Natural killer cell treated with Interleukin-12 subunit alpha and Interleukin-12 subunit beta and Interleukin-15 and Interleukin-18, amount 100 ng/mL, for 72 hours (primary cell): ENCODE data around the gene VAV1. TPM values are rescaled to one million over a fixed set of nuclear protein-coding genes. Genes with fewer than 3 reads are reported as not detected.
A peak's percentile ranks its signal among the peaks of the same experiment; 100 is the strongest.

ENCODE experiments used
- ATAC-seq, 2 donors: fragments of 150-1000 bp; cut with Tn5 transposase in 1 of 2; sonication (Bioruptor Pico), chemical (Tn5 transposase) in 1 of 2; 2 replicates each; pipeline ENCODE4 v1.10.0; 2021
- DNase-seq: peaks from one replicate; pipeline ENCODE4 v3.0.0; 2022; ENCODE audit warnings: low spot score
- H3K27ac Mint-ChIP-seq, 2 donors: 1 replicate in 1 of 2; 2 replicates in 1 of 2; pipeline ENCODE4 v1.8.0; 2022; ENCODE audit warnings: mixed read lengths in 2 of 2, mild to moderate bottlenecking in 1 of 2, moderate library complexity in 1 of 2
- H3K27me3 Mint-ChIP-seq, 2 donors: 1 replicate in 1 of 2; 2 replicates in 1 of 2; pipeline ENCODE4 v1.8.0; 2022; ENCODE audit warnings: mixed read lengths in 2 of 2
- H3K36me3 Mint-ChIP-seq: one replicate; pipeline ENCODE4 v1.8.0; 2022; ENCODE audit warnings: mixed read lengths
- H3K4me1 Mint-ChIP-seq, 2 donors: 1 replicate in 1 of 2; 2 replicates in 1 of 2; pipeline ENCODE4 v1.8.0; 2022; ENCODE audit warnings: low read depth in 2 of 2, mixed read lengths in 2 of 2, mild to moderate bottlenecking in 1 of 2
- H3K4me3 Mint-ChIP-seq: one replicate; pipeline ENCODE4 v1.8.0; 2022; ENCODE audit warnings: mixed read lengths
- H3K9me3 Mint-ChIP-seq: 2 replicates; pipeline ENCODE4 v1.8.0; 2022; ENCODE audit warnings: mixed read lengths
- total RNA-seq, 2 donors: library from RNA; stranded (reverse); gene quantifications; one replicate each; pipeline ENCODE4 v1.2.3, GENCODE V29; 2022

VAV1 gene
- total RNA-seq, 2 donors from 2014 or later = 166 to 167 TPM

DNA sequence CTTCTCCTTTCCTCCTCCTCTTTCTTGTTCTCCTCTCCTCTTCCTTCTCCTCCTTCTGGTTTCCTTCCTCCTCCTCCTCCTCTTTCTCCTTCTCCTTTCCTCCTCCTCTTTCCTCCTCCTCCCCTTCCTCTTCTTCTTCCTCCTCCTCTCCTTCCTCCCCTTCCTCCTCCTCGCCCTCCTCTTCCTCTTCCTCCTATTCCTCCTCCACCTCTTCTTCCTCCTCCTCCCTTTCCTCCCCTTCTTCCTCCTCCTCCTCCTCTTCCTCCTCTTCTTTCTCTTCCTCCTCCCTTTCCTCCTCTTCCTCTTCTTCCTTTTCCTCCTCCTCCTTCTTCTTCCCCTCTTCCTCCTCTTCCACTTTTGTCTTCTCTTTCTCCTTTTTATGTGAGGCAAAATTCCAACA lies 59.9 kb downstream of the VAV1 start:
- ATAC-seq = no peak
- no peak overlapping the region for H3K4me3 Mint-ChIP-seq
- H3K9me3 Mint-ChIP-seq = no peaks in the 10 kb centered on the region
- H3K4me1 Mint-ChIP-seq = peaks cover 4 to 30% of the 10 kb centered on the region in 2 donors
- peaks cover 28% of the 10 kb centered on the region for H3K36me3 Mint-ChIP-seq
- H3K27me3 Mint-ChIP-seq = no peaks in the 10 kb centered on the region
- peak overlapping the region in 1 of 2 donors; percentile 80 for H3K27ac Mint-ChIP-seq
- DNase-seq = no peak

DNA sequence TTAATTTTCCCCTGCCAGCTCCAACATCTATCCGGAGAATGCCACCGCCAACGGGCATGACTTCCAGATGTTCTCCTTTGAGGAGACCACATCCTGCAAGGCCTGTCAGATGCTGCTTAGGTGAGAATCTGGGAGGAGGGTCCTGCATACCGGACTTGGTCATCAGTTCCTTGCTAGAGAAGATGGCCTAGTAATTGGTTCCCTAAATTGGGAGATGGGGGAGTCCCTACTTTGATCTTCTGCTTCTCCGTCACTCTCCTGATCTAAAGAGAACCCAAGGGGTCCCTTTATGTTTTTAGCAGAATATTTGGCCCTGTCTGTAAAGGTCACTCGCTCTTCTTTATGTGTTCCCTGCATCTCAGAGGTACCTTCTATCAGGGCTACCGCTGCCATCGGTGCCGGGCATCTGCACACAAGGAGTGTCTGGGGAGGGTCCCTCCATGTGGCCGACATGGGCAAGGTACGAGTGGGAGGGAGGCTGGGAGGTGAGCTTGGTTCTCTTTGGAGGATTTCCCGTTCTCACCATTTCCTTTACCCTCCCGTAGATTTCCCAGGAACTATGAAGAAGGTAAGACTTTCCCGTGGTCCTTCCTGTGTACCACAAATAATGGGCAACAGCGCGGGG lies 60.8 kb downstream of the VAV1 start:
- no peak for DNase-seq
- H3K36me3 Mint-ChIP-seq = peaks cover 37% of the 10 kb centered on the region
- H3K4me1 Mint-ChIP-seq = peaks cover 13 to 34% of the 10 kb centered on the region in 2 donors
- no peaks in the 10 kb centered on the region for H3K9me3 Mint-ChIP-seq
- H3K4me3 Mint-ChIP-seq = no peak overlapping the region
- ATAC-seq = no peak
- H3K27ac Mint-ChIP-seq = peak overlapping the region in 1 of 2 donors; percentile 80
- no peaks in the 10 kb centered on the region for H3K27me3 Mint-ChIP-seq

DNA sequence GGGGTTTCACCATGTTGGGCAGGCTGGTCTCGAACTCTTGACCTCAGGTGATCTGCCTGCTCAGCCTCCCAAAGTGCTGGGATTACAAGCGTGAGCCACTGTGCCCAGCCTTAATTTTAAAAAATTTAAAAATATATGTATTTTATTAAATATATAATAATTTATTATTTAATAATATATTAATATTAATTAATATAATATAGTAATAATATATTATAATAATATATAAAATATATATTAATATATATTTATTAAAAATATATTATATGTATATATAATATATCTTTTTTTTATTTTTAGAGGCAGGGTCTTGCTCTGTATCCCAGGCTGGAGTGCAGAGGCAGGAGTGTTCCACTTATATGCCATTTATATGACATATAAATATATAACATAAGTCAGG lies 61.9 kb downstream of the VAV1 start:
- H3K36me3 Mint-ChIP-seq = peaks cover 41% of the 10 kb centered on the region
- no peak for DNase-seq

DNA sequence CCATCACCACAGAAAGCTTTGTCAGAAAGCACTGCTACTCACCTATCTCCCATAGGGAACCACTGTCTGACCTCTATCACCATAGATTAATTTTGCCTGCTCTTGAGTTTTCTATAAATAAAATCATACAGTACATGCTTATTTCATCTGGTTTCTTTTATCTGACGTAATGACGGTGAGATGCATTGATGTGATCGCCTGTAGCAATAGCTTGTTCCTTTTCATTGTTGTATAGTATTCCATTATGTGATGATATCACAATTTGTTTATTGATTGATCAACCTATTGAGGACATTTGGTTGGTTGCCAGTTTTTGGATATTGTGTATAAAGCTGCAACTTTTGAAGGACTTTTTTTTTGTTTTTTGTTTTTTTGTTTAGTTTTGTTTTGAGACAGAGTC lies 63.0 kb downstream of the VAV1 start:
- Mint-ChIP-seq H3K36me3 (peaks cover 41% of the 10 kb centered on the region), H3K27me3 (no peaks in the 10 kb centered on the region), H3K27ac (no peak overlapping the region), H3K4me3 (no peak overlapping the region), H3K9me3 (no peaks in the 10 kb centered on the region), H3K4me1 (peaks cover 14 to 26% of the 10 kb centered on the region in 2 donors)
- ATAC-seq = no peak
- no peak for DNase-seq

More for the DNA sequence above, 61.9 kb downstream of the VAV1 start:
- H3K9me3 Mint-ChIP-seq = no peaks in the 10 kb centered on the region
- no peak overlapping the region for H3K27ac Mint-ChIP-seq
- no peaks in the 10 kb centered on the region for H3K27me3 Mint-ChIP-seq
- peaks cover 14 to 28% of the 10 kb centered on the region in 2 donors for H3K4me1 Mint-ChIP-seq
- ATAC-seq = no peak
- no peak overlapping the region for H3K4me3 Mint-ChIP-seq

DNA sequence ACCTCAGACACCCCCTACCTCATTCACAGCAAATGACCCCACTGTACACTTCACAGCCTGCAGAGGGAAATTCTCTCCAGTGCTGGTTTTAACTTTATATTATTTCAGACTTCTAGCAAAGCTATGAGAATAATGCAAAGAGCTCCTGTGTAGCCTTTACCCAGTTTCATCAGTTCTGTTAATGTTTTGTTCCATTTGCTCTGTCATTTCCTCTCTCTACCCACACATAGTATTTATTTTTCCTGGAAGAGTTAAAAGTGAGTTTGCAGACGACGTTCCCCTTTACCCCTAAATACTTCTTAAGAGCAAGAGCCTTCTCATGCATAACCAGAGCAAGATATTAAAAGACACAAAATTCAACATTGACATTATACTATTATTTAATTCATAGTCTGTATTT lies 65.0 kb downstream of the VAV1 start:
- DNase-seq (no peak), ATAC-seq (no peak)
- peak overlapping the region; percentile 3 for H3K4me3 Mint-ChIP-seq
- H3K36me3 Mint-ChIP-seq = peaks cover 34% of the 10 kb centered on the region
- no peaks in the 10 kb centered on the region for H3K9me3 Mint-ChIP-seq
- H3K27me3 Mint-ChIP-seq = no peaks in the 10 kb centered on the region
- H3K27ac Mint-ChIP-seq = peak overlapping the region; percentile 4 to 68
- H3K4me1 Mint-ChIP-seq = peaks cover 14 to 20% of the 10 kb centered on the region in 2 donors

DNA sequence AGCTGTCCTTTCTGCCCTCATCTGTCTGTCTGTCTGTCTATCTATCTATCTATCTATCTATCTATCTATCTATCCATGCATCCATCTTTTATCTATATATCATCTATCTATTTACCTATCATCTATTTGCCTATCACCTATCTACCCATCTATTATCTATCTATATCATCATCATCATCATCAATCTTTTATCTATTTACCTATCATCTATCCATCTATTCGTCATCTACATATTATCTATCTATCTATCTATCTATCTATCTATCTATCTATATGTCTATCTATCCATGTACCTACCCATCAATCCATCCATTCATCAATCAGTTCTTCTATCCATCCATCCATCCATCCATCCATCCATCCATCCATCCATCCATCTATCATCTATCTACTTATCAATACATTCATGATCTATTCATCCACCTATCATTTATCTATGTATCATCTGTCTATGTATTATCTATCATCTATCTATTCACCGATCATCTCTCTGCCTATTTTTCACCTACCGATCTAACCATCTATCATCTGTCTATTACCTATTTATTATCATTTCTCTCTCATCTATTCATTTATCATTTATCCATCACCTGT lies 65.7 kb downstream of the VAV1 start:
- Mint-ChIP-seq H3K36me3 (peaks cover 27% of the 10 kb centered on the region), H3K9me3 (no peaks in the 10 kb centered on the region), H3K27me3 (no peaks in the 10 kb centered on the region), H3K27ac (peak overlapping the region; percentile 4 to 68), H3K4me3 (no peak overlapping the region), H3K4me1 (peaks cover 14 to 20% of the 10 kb centered on the region in 2 donors)
- ATAC-seq (no peak), DNase-seq (no peak)

DNA sequence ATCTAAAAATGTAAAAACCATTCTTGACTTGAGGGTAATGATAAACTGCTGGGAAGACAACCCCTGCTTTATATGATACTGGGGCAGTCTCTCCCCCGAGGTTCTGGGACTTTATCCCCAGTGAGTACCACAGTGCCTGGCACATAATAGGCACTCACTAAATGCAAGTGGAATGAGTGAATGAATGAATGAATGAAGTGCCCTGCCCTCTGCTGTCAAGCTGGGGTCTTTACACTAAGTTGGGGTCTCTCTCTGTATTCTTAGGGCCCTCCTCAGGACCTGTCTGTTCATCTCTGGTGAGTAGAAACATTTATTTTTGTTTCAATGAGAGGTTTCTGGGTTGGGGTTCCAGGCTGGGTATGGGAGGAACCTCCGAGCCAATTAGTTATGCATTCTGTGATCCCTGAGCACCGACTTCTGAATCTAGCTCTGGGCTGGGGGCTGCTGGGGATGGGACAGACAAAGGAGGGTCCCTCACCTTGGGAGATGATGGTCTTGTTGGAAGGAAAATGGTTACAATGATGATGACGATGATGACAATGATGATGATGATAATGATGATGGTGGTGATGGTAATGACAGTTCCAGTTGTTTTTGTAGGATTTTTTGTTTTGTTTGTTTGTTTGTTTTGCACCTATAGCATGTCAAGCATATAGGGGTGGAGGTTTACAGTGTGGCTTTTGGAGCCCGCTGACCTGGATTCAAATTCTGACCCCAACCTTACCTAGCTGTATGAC lies 70.5 kb downstream of the VAV1 start:
- peak overlapping the region; percentile 11 to 15 for H3K27ac Mint-ChIP-seq
- peaks cover 19% of the 10 kb centered on the region for H3K36me3 Mint-ChIP-seq

DNA sequence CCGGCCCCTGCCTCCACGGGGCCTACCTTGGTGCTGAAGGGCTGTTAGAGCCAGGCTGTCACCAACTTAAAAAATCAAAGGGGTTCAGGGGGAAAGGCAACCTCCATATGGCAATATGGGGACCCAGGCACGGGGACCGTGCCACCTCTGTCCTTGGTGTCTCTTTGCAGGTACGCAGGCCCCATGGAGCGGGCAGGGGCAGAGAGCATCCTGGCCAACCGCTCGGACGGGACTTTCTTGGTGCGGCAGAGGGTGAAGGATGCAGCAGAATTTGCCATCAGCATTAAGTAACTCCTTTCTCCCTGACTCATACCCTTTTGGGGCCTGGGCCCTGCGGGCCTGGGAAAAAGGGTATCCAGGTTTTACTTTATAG lies 75.3 kb downstream of the VAV1 start:
- no peak overlapping the region for H3K4me3 Mint-ChIP-seq
- peaks cover 0 to 17% of the 10 kb centered on the region in 2 donors for H3K4me1 Mint-ChIP-seq
- no peak for DNase-seq
- ATAC-seq = no peak
- H3K27me3 Mint-ChIP-seq = no peaks in the 10 kb centered on the region
- peaks cover 25% of the 10 kb centered on the region for H3K36me3 Mint-ChIP-seq
- no peak overlapping the region for H3K27ac Mint-ChIP-seq
- H3K9me3 Mint-ChIP-seq = no peaks in the 10 kb centered on the region

More for the DNA sequence above, 70.5 kb downstream of the VAV1 start:
- Mint-ChIP-seq H3K27me3 (no peaks in the 10 kb centered on the region), H3K4me3 (no peak overlapping the region), H3K9me3 (no peaks in the 10 kb centered on the region), H3K4me1 (peaks cover 3 to 17% of the 10 kb centered on the region in 2 donors)
- DNase-seq (no peak), ATAC-seq (no peak)

DNA sequence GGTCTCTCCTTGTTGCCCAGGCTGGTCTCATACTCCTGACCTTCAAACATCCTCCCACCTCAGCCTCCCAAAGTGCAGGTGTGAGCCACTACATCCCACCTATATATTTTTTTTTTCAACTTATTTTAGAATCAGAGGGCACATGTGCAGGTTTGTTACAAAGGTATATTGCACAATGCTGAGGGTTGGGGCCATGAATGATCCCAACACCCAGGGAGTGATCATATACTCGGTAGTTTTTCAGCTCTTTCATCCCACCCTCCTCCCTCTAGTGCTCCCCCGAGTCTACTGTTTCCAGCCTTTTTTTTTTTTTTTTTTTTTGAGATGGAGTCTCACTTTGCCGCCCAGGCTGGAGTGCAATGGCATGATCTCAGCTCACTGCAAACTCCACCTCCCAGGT lies 76.5 kb downstream of the VAV1 start:
- Mint-ChIP-seq H3K27ac (no peak overlapping the region), H3K4me3 (no peak overlapping the region), H3K36me3 (peaks cover 19% of the 10 kb centered on the region), H3K27me3 (no peaks in the 10 kb centered on the region), H3K4me1 (peaks cover 0 to 8% of the 10 kb centered on the region in 2 donors), H3K9me3 (no peaks in the 10 kb centered on the region)
- DNase-seq (no peak), ATAC-seq (no peak)

DNA sequence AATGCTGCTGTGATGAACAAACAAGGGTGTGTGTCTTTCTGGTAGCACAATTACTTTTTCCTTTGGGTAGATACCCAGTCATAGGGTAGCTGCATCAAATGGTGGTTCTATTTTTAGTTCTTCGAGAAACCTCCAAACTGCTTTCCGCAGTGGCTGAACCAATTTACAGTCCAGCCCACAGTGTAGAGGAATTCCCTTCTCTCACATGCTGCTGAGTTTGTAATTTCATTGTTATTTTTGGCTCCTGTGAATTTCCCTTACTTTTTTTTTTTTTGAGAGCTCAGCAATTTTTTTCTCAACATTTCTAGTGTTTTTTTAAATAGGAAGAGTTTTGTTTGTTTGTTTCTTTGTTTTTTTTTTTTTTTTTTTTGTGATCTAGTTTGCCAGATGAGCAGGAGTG lies 77.4 kb downstream of the VAV1 start:
- Mint-ChIP-seq H3K27ac (no peak overlapping the region), H3K4me1 (peaks cover 0 to 5% of the 10 kb centered on the region in 2 donors), H3K36me3 (peaks cover 15% of the 10 kb centered on the region), H3K9me3 (no peaks in the 10 kb centered on the region), H3K27me3 (no peaks in the 10 kb centered on the region), H3K4me3 (no peak overlapping the region)
- ATAC-seq = no peak
- no peak for DNase-seq

DNA sequence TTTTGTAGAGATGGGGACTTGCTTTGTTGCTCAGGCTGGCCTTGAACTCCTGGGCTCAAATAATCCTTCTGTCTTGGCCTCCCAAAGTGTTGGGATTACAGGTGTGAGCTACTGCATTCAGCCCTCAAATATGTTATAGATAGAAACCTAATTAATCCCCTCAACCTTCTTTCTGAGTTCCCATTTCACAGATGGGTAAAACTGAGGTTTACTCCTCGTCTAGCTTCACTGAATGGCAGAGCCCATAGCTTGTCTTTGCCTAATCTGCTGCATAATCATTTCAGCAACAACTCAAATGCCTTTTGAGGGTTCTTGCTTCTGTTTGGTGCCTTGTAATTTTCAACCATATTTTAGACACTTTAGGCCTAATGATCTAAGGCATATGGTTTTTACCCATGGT lies 78.9 kb downstream of the VAV1 start:
- DNase-seq (no peak), ATAC-seq (no peak)
- H3K36me3 Mint-ChIP-seq = peaks cover 26% of the 10 kb centered on the region
- H3K4me3 Mint-ChIP-seq = no peak overlapping the region
- H3K9me3 Mint-ChIP-seq = no peaks in the 10 kb centered on the region
- H3K4me1 Mint-ChIP-seq = peaks cover 6 to 10% of the 10 kb centered on the region in 2 donors
- peak overlapping the region in 1 of 2 donors; percentile 65 for H3K27ac Mint-ChIP-seq
- H3K27me3 Mint-ChIP-seq = no peaks in the 10 kb centered on the region

DNA sequence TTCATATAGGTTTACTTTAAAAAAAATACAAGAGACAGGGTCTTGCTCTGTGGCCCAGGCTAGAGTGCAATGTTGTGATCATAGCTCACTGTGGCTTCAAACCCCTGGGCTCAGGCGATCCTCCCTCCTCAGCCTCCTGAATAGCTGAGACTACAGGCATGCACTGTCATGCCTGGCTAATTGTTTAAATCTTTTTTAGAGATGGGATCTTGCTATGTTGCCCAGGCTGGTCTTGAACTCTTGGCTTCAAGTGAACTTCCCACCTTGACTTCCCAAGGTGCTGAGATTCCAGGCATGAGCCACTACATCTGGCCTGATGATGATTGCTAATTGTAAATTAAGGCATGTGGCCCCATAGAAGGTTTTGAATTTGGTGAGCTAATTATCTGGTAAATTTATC lies 79.5 kb downstream of the VAV1 start:
- Mint-ChIP-seq H3K9me3 (no peaks in the 10 kb centered on the region), H3K4me1 (peaks cover 6 to 13% of the 10 kb centered on the region in 2 donors), H3K36me3 (peaks cover 26% of the 10 kb centered on the region), H3K4me3 (no peak overlapping the region), H3K27ac (peak overlapping the region in 1 of 2 donors; percentile 65), H3K27me3 (no peaks in the 10 kb centered on the region)
- no peak for DNase-seq
- ATAC-seq = no peak

DNA sequence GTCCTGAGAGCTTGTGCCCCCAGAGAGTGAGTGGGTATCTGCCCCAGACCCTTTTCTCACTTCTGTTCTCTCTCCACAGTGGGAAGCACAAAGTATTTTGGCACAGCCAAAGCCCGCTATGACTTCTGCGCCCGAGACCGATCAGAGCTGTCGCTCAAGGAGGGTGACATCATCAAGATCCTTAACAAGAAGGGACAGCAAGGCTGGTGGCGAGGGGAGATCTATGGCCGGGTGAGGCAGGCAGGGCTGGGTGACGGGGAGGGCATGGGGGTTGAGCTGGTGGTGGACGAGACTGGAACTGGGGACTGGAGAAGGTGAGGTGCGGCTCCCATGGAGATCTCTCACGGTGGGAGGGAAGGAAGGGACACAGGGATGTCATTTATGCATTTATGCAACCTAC lies 81.4 kb downstream of the VAV1 start:
- DNase-seq = no peak
- no peak overlapping the region for H3K27ac Mint-ChIP-seq
- ATAC-seq = no peak
- H3K27me3 Mint-ChIP-seq = no peaks in the 10 kb centered on the region
- no peak overlapping the region for H3K4me3 Mint-ChIP-seq
- H3K4me1 Mint-ChIP-seq = peaks cover 6 to 16% of the 10 kb centered on the region in 2 donors
- no peaks in the 10 kb centered on the region for H3K9me3 Mint-ChIP-seq
- H3K36me3 Mint-ChIP-seq = peaks cover 26% of the 10 kb centered on the region

DNA sequence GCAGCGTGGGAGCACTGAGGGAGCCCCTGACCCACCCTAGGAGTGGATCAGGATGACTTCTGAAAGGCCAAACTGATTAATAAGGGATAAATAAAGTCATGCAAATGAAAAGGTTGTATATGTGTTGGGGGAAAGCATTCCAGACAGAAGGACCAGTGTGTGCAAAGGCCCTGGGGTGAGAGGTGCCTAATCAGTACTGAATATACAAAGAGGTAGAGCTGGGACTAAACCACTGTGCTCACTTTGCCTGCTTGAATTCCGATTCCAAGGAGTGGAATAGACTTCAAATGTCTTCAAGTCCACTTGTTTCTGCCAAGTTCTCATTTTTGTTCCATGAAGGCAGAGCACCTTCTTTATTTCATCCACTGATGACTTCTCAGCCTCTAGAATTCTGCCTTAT lies 82.2 kb downstream of the VAV1 start:
- Mint-ChIP-seq H3K27me3 (no peaks in the 10 kb centered on the region), H3K27ac (no peak overlapping the region), H3K4me3 (no peak overlapping the region), H3K4me1 (peaks cover 6 to 14% of the 10 kb centered on the region in 2 donors), H3K9me3 (no peaks in the 10 kb centered on the region), H3K36me3 (peaks cover 23% of the 10 kb centered on the region)
- DNase-seq = no peak
- ATAC-seq = no peak
